ENCODE measurements around the gene FOLR1.

Gene FOLR1

DNA sequence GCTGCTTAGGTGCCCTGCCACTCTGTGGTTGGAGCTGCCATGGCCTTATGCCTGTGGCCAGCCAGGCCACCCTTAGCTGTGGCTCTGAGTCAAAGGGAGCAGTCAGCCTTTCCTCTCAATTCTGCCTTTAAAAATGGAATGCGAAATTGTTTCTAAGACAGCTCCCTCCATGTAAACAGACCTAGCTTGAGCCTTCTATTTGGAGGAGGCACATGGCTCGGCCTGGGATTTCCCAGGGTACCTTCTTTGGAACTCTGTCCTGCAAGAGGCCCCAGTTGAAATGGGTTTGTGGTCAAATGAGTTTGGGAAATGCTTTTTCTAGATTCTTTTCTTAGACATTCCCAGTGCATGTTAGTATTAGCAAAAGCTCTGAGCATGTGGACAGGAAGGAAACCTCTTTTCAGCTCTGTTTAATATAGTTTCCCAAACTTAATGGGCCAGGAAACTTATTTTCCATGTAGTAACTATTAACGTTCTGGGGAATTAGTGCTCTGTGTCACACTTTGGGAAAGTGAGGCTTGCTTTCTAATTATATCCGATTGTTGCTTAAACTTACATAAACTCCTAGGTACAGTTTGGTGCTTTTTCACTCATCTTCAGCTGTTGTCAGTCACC, 44.2 kb downstream of the FOLR1 start:
- no peak for DNase-seq (ENCODE audit: low read depth, low spot score)
- H3K4me1 ChIP-seq (ENCODE audit: control insufficient read depth, insufficient read depth, low read length) = peaks cover 17% of the 10 kb centered on the region
- H3K9me3 ChIP-seq (ENCODE audit: control insufficient read depth, insufficient read depth, low read length) = no peaks in the 10 kb centered on the region
- peaks cover 34% of the 10 kb centered on the region for H3K36me3 ChIP-seq (ENCODE audit: control insufficient read depth, insufficient read depth, low read length)
- H3K27me3 ChIP-seq (ENCODE audit: control insufficient read depth, insufficient read depth, low read length) = peaks cover 17% of the 10 kb centered on the region
- no peak overlapping the region for H3K4me3 ChIP-seq (ENCODE audit: low read length)
- no CpG with 5 or more reads among the region's 4 CpGs for WGBS (ENCODE audit: insufficient coverage, insufficient read length)
- H3K27ac ChIP-seq (ENCODE audit: low read length) = no peak overlapping the region

GRCh38 chr11:72236774-72237111, 44.8 kb downstream of the FOLR1 start:
- no peaks in the 10 kb centered on the region for H3K9me3 ChIP-seq (ENCODE audit: control insufficient read depth, insufficient read depth, low read length)
- no CpG with 5 or more reads among the region's 2 CpGs for whole genome bisulfite sequencing (ENCODE audit: insufficient coverage, insufficient read length)
- peaks cover 31% of the 10 kb centered on the region for H3K36me3 ChIP-seq (ENCODE audit: control insufficient read depth, insufficient read depth, low read length)
- H3K27ac ChIP-seq (ENCODE audit: low read length) = no peak overlapping the region
- peaks cover 22% of the 10 kb centered on the region for H3K27me3 ChIP-seq (ENCODE audit: control insufficient read depth, insufficient read depth, low read length)
- no peak for DNase-seq (ENCODE audit: low read depth, low spot score)
- peaks cover 17% of the 10 kb centered on the region for H3K4me1 ChIP-seq (ENCODE audit: control insufficient read depth, insufficient read depth, low read length)
- no peak overlapping the region for H3K4me3 ChIP-seq (ENCODE audit: low read length)

GRCh38 chr11:72237112-72237931, 45.4 kb downstream of the FOLR1 start:
- no peak for DNase-seq (ENCODE audit: low read depth, low spot score)
- Histone ChIP-seq H3K4me1 (ENCODE audit: control insufficient read depth, insufficient read depth, low read length) (peaks cover 17% of the 10 kb centered on the region), H3K9me3 (ENCODE audit: control insufficient read depth, insufficient read depth, low read length) (no peaks in the 10 kb centered on the region), H3K27me3 (ENCODE audit: control insufficient read depth, insufficient read depth, low read length) (peaks cover 28% of the 10 kb centered on the region), H3K4me3 (ENCODE audit: low read length) (no peak overlapping the region), H3K36me3 (ENCODE audit: control insufficient read depth, insufficient read depth, low read length) (peaks cover 28% of the 10 kb centered on the region), H3K27ac (ENCODE audit: low read length) (no peak overlapping the region)
- no CpG with 5 or more reads among the region's 22 CpGs for WGBS (ENCODE audit: insufficient coverage, insufficient read length)

DNA sequence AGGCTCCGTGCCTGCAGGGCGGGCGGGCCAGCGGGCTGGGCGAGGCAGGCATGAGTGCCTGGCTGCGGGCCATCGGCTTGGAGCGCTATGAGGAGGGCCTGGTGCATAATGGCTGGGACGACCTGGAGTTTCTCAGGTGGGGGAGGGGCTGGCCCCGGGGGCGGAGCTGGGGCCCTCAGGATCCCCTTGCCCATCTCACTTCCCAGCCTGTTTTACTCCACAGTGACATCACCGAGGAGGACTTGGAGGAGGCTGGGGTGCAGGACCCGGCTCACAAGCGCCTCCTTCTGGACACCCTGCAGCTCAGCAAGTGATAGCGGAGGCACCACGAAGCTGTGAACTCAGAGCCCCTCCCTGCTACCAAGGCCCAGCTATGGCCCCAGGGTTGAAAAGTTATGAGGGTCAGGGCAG, 46.1 kb downstream of the FOLR1 start:
- Histone ChIP-seq H3K27ac (ENCODE audit: low read length) (no peak overlapping the region), H3K36me3 (ENCODE audit: control insufficient read depth, insufficient read depth, low read length) (peaks cover 22% of the 10 kb centered on the region), H3K4me1 (ENCODE audit: control insufficient read depth, insufficient read depth, low read length) (peaks cover 17% of the 10 kb centered on the region), H3K9me3 (ENCODE audit: control insufficient read depth, insufficient read depth, low read length) (no peaks in the 10 kb centered on the region), H3K4me3 (ENCODE audit: low read length) (no peak overlapping the region), H3K27me3 (ENCODE audit: control insufficient read depth, insufficient read depth, low read length) (peaks cover 33% of the 10 kb centered on the region)
- no CpG with 5 or more reads among the region's 16 CpGs for WGBS (ENCODE audit: insufficient coverage, insufficient read length)
- DNase-seq (ENCODE audit: low read depth, low spot score) = peak; percentile 87

DNA sequence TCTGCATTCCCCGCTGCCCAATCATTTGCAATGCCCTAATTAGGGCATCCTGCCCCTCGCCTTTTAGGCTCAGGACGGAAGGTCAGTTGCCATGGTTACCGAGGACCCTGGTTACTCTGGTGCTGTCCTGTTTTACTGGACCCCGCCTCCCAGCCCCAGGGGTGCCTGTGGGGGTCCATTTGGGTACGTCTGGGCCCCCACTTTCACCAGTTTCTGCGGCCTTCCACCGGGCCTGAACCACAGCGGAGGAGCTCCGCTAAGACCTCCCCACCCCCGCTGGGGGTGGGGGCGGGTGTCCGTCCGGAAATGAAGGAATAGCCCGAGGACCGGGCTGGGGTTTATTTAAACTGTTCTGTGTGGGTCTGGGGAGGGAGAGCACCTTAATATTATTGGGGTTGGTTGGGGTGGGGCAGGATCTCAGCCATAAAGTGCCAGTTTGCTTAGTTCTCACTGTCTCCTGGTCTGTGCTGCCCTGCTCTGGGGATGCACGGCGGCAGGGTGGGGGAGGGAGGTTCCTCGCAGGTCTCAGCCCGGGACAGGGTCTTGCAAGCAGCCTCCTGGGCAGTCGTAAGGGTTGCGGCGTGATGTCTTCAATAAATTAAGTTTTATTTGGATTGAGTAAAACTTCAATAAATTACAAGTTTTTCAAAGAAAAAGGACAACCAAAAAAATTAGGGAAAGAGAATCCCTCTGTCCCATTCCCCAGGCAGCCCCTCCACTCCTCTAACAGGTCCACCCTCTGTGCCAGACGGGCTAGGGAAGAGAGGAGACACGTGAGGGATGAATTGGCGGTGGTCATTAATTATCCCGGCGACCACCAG, 46.8 kb downstream of the FOLR1 start:
- H3K36me3 ChIP-seq (ENCODE audit: control insufficient read depth, insufficient read depth, low read length) = peaks cover 16% of the 10 kb centered on the region
- peaks cover 16% of the 10 kb centered on the region for H3K4me1 ChIP-seq (ENCODE audit: control insufficient read depth, insufficient read depth, low read length)
- no peak overlapping the region for H3K27ac ChIP-seq (ENCODE audit: low read length)
- peaks cover 39% of the 10 kb centered on the region for H3K27me3 ChIP-seq (ENCODE audit: control insufficient read depth, insufficient read depth, low read length)
- no CpG with 5 or more reads among the region's 28 CpGs for WGBS (ENCODE audit: insufficient coverage, insufficient read length)
- H3K9me3 ChIP-seq (ENCODE audit: control insufficient read depth, insufficient read depth, low read length) = no peaks in the 10 kb centered on the region
- DNase-seq (ENCODE audit: low read depth, low spot score) = no peak
- no peak overlapping the region for H3K4me3 ChIP-seq (ENCODE audit: low read length)

- WGBS (ENCODE audit: insufficient coverage, insufficient read length) = no CpG with 5 or more reads among the region's 25 CpGs
- Histone ChIP-seq H3K36me3 (ENCODE audit: control insufficient read depth, insufficient read depth, low read length) (peaks cover 11% of the 10 kb centered on the region), H3K4me3 (ENCODE audit: low read length) (peak overlapping the region; percentile 28; the same call in 1 of the 2 replicates), H3K27ac (ENCODE audit: low read length) (no peak overlapping the region), H3K9me3 (ENCODE audit: control insufficient read depth, insufficient read depth, low read length) (no peaks in the 10 kb centered on the region), H3K4me1 (ENCODE audit: control insufficient read depth, insufficient read depth, low read length) (peaks cover 15% of the 10 kb centered on the region), H3K27me3 (ENCODE audit: control insufficient read depth, insufficient read depth, low read length) (peaks cover 41% of the 10 kb centered on the region)
- no peak for DNase-seq (ENCODE audit: low read depth, low spot score)
These were observed 47.4 kb downstream of the FOLR1 start for GRCh38 chr11:72239313-72239848.

GRCh38 chr11:72239849-72240460, 48.0 kb downstream of the FOLR1 start:
- WGBS (ENCODE audit: insufficient coverage, insufficient read length) = no CpG with 5 or more reads among the region's 69 CpGs
- no peak for DNase-seq (ENCODE audit: low read depth, low spot score)
- Histone ChIP-seq H3K4me3 (ENCODE audit: low read length) (peak overlapping the region; percentile 28; the same call in 1 of the 2 replicates), H3K27ac (ENCODE audit: low read length) (no peak overlapping the region), H3K36me3 (ENCODE audit: control insufficient read depth, insufficient read depth, low read length) (peaks cover 7% of the 10 kb centered on the region), H3K4me1 (ENCODE audit: control insufficient read depth, insufficient read depth, low read length) (peaks cover 15% of the 10 kb centered on the region), H3K9me3 (ENCODE audit: control insufficient read depth, insufficient read depth, low read length) (no peaks in the 10 kb centered on the region), H3K27me3 (ENCODE audit: control insufficient read depth, insufficient read depth, low read length) (peaks cover 47% of the 10 kb centered on the region)

- Histone ChIP-seq H3K36me3 (ENCODE audit: control insufficient read depth, insufficient read depth, low read length) (peaks cover under 1% of the 10 kb centered on the region; the same call in 1 of the 2 replicates), H3K9me3 (ENCODE audit: control insufficient read depth, insufficient read depth, low read length) (no peaks in the 10 kb centered on the region), H3K4me3 (ENCODE audit: low read length) (no peak overlapping the region), H3K27ac (ENCODE audit: low read length) (no peak overlapping the region), H3K27me3 (ENCODE audit: control insufficient read depth, insufficient read depth, low read length) (peaks cover 54% of the 10 kb centered on the region), H3K4me1 (ENCODE audit: control insufficient read depth, insufficient read depth, low read length) (peaks cover 15% of the 10 kb centered on the region)
- WGBS (ENCODE audit: insufficient coverage, insufficient read length) = no CpG with 5 or more reads among the region's 44 CpGs
- DNase-seq (ENCODE audit: low read depth, low spot score) = no peak
These were observed 48.7 kb downstream of the FOLR1 start for GRCh38 chr11:72240461-72241290.

GRCh38 chr11:72241291-72241781, 49.4 kb downstream of the FOLR1 start:
- H3K27me3 ChIP-seq (ENCODE audit: control insufficient read depth, insufficient read depth, low read length) = peaks cover 60% of the 10 kb centered on the region
- H3K9me3 ChIP-seq (ENCODE audit: control insufficient read depth, insufficient read depth, low read length) = no peaks in the 10 kb centered on the region
- H3K36me3 ChIP-seq (ENCODE audit: control insufficient read depth, insufficient read depth, low read length) = no peaks in the 10 kb centered on the region
- peaks cover 15% of the 10 kb centered on the region for H3K4me1 ChIP-seq (ENCODE audit: control insufficient read depth, insufficient read depth, low read length)
- no peak overlapping the region for H3K27ac ChIP-seq (ENCODE audit: low read length)
- no peak for DNase-seq (ENCODE audit: low read depth, low spot score)
- no peak overlapping the region for H3K4me3 ChIP-seq (ENCODE audit: low read length)
- WGBS (ENCODE audit: insufficient coverage, insufficient read length) = no CpG with 5 or more reads among the region's 20 CpGs
